ENCODE results near the gene CAMKV. TPM values are rescaled to one million over a fixed set of nuclear protein-coding genes. Genes with fewer than 3 reads are reported as not detected.

The CAMKV gene
- total RNA-seq, 2 donors from 2014 or later, result 0.75 to 7.1 TPM

DNA sequence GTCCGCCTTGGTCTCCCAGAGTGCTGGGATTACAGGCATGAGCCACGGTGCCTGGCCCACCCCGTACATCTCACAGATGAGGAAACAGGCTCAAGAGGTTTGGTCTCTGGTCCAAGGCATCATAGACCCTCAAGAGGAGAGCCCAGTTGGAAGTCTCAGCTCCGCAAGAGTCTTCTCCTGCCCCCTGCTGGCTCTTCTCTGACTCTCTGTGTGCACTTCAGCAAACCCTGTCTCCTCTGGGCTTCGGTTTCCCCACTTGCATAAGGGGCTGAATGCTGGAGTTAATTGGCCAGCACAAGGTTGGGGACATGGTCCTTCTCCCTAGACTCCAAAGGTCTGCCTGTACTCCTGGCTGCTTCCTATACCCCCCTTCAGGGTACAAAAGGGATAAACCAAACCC, 30.1 kb upstream of the CAMKV start:
- DNase-seq, result peak; percentile 82
- 78 to 80% methylated on average over 3 to 5 of the region's 5 CpGs for WGBS, 2 experiments (ENCODE audit: insufficient coverage in 1 of 2, insufficient read length in 1 of 2)
- TF ChIP-seq, protein P1, sequence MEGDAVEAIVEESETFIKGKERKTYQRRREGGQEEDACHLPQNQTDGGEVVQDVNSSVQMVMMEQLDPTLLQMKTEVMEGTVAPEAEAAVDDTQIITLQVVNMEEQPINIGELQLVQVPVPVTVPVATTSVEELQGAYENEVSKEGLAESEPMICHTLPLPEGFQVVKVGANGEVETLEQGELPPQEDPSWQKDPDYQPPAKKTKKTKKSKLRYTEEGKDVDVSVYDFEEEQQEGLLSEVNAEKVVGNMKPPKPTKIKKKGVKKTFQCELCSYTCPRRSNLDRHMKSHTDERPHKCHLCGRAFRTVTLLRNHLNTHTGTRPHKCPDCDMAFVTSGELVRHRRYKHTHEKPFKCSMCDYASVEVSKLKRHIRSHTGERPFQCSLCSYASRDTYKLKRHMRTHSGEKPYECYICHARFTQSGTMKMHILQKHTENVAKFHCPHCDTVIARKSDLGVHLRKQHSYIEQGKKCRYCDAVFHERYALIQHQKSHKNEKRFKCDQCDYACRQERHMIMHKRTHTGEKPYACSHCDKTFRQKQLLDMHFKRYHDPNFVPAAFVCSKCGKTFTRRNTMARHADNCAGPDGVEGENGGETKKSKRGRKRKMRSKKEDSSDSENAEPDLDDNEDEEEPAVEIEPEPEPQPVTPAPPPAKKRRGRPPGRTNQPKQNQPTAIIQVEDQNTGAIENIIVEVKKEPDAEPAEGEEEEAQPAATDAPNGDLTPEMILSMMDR (conservative IDR thresholded peaks at IDR 0.05), result peak; percentile 75
- no peaks in the 10 kb centered on the region for H3K27me3 ChIP-seq (ENCODE audit: control insufficient read depth, insufficient read depth, low read length, poor library complexity, severe bottlenecking)
- H3K27ac ChIP-seq (ENCODE audit: low read depth, low read length), result no peak overlapping the region
- H3K36me3 ChIP-seq (ENCODE audit: control insufficient read depth, insufficient read depth, low read length), result no peaks in the 10 kb centered on the region
- no peak overlapping the region for H3K4me3 ChIP-seq (ENCODE audit: low read length)
- no peaks in the 10 kb centered on the region for H3K9me3 ChIP-seq (ENCODE audit: control insufficient read depth, low read length)
- no peaks in the 10 kb centered on the region for H3K4me1 ChIP-seq (ENCODE audit: control insufficient read depth, insufficient read depth, low read length)
- peaks cover 3% of the 10 kb centered on the region for H3K27me3 Mint-ChIP-seq (ENCODE audit: insufficient read depth)
- no peak overlapping the region for H3K9ac ChIP-seq (ENCODE audit: extremely low read depth, low read length, poor library complexity, severe bottlenecking)
- no peaks in the 10 kb centered on the region for H3K9me3 Mint-ChIP-seq
- H3K27ac Mint-ChIP-seq, result no peak overlapping the region
- H3K4me3 Mint-ChIP-seq, result no peak overlapping the region
- H3K4me1 Mint-ChIP-seq, result peaks cover 3% of the 10 kb centered on the region
- no peaks in the 10 kb centered on the region for H3K36me3 Mint-ChIP-seq (ENCODE audit: low read depth)

DNA sequence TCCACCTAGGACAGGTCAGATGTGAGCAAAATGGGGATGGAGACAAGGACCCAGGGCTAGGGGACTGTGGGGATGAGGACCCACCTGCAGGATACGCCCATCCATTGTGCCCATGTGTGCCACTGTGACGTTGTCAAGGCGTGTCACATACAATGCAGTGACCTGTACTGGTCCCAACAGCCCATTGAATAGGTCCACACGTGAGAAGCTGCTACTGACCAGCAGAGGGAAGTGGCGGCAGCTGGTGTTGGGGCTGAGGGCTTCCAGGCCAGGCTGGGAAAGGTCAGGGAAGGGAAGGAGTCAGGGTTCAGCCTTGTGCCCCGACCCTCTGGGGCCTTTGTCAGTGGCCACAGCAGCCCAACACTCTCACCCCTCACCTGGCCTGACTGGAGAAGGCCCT, 29.3 kb upstream of the CAMKV start:
- TF ChIP-seq, protein P1 (conservative IDR thresholded peaks at IDR 0.05), result peak; percentile 33
- Histone ChIP-seq H3K27ac (ENCODE audit: low read depth, low read length) (no peak overlapping the region), H3K9me3 (ENCODE audit: control insufficient read depth, low read length) (no peaks in the 10 kb centered on the region), H3K4me3 (ENCODE audit: low read length) (no peak overlapping the region), H3K27me3 (ENCODE audit: control insufficient read depth, insufficient read depth, low read length, poor library complexity, severe bottlenecking) (no peaks in the 10 kb centered on the region), H3K4me1 (ENCODE audit: control insufficient read depth, insufficient read depth, low read length) (no peaks in the 10 kb centered on the region), H3K9ac (ENCODE audit: extremely low read depth, low read length, poor library complexity, severe bottlenecking) (no peak overlapping the region), H3K36me3 (ENCODE audit: control insufficient read depth, insufficient read depth, low read length) (no peaks in the 10 kb centered on the region)
- no peaks in the 10 kb centered on the region for H3K36me3 Mint-ChIP-seq (ENCODE audit: low read depth)
- DNase-seq, result no peak
- no peak overlapping the region for H3K27ac Mint-ChIP-seq
- peaks cover 1% of the 10 kb centered on the region for H3K4me1 Mint-ChIP-seq
- 82 to 87% methylated on average over 4 to 5 of the region's 6 CpGs for WGBS, 2 experiments (ENCODE audit: insufficient coverage in 1 of 2, insufficient read length in 1 of 2)
- peaks cover 3% of the 10 kb centered on the region for H3K27me3 Mint-ChIP-seq (ENCODE audit: insufficient read depth)
- H3K4me3 Mint-ChIP-seq, result no peak overlapping the region
- H3K9me3 Mint-ChIP-seq, result no peaks in the 10 kb centered on the region

DNA sequence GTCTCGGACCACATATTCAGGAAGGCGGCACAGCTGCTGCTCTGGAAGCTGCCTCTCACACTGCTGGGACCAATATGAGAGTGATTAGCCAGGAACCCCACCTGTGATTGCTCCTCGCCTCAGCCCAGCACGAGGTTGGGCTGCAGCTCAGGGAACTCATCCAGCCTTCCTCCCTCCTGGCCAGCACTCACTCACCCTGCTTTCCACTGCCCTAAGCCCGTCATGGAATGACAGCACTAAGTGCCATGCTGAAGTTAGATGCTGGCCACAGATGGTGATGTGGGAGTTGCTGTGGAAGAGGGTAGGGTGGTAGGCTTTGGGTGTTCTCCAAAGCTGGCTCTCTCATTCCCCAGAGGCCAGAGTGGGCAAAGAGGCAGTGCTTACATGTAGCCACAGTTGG, 26.6 kb upstream of the CAMKV start:
- no peaks in the 10 kb centered on the region for H3K9me3 Mint-ChIP-seq
- no peaks in the 10 kb centered on the region for H3K4me1 ChIP-seq (ENCODE audit: control insufficient read depth, insufficient read depth, low read length)
- H3K27me3 Mint-ChIP-seq (ENCODE audit: insufficient read depth), result no peaks in the 10 kb centered on the region
- no peak for DNase-seq
- H3K9me3 ChIP-seq (ENCODE audit: control insufficient read depth, low read length), result no peaks in the 10 kb centered on the region
- H3K4me3 ChIP-seq (ENCODE audit: low read length), result no peak overlapping the region
- no peak overlapping the region for H3K27ac ChIP-seq (ENCODE audit: low read depth, low read length)
- H3K4me3 Mint-ChIP-seq, result no peak overlapping the region
- no peak overlapping the region for H3K9ac ChIP-seq (ENCODE audit: extremely low read depth, low read length, poor library complexity, severe bottlenecking)
- H3K27me3 ChIP-seq (ENCODE audit: control insufficient read depth, insufficient read depth, low read length, poor library complexity, severe bottlenecking), result no peaks in the 10 kb centered on the region
- WGBS, 2 experiments (ENCODE audit: insufficient coverage in 1 of 2, insufficient read length in 1 of 2), result 86 to 93% methylated on average over 2 to 5 of the region's 5 CpGs
- H3K27ac Mint-ChIP-seq, result no peak overlapping the region
- H3K4me1 Mint-ChIP-seq, result no peaks in the 10 kb centered on the region
- H3K36me3 ChIP-seq (ENCODE audit: control insufficient read depth, insufficient read depth, low read length), result no peaks in the 10 kb centered on the region
- TF ChIP-seq, protein P1 (conservative IDR thresholded peaks at IDR 0.05), result no peak
- H3K36me3 Mint-ChIP-seq (ENCODE audit: low read depth), result no peaks in the 10 kb centered on the region

All from endodermal cell (in vitro differentiated cells).